ENCODE data around the gene DUSP12. TPM values are rescaled to one million over a fixed set of nuclear protein-coding genes. Genes with fewer than 3 reads are reported as not detected.

The DUSP12 gene
- total and polyA plus RNA-seq, 2 experiments from 2014 or later: 28.4 to 37.2 TPM

DNA sequence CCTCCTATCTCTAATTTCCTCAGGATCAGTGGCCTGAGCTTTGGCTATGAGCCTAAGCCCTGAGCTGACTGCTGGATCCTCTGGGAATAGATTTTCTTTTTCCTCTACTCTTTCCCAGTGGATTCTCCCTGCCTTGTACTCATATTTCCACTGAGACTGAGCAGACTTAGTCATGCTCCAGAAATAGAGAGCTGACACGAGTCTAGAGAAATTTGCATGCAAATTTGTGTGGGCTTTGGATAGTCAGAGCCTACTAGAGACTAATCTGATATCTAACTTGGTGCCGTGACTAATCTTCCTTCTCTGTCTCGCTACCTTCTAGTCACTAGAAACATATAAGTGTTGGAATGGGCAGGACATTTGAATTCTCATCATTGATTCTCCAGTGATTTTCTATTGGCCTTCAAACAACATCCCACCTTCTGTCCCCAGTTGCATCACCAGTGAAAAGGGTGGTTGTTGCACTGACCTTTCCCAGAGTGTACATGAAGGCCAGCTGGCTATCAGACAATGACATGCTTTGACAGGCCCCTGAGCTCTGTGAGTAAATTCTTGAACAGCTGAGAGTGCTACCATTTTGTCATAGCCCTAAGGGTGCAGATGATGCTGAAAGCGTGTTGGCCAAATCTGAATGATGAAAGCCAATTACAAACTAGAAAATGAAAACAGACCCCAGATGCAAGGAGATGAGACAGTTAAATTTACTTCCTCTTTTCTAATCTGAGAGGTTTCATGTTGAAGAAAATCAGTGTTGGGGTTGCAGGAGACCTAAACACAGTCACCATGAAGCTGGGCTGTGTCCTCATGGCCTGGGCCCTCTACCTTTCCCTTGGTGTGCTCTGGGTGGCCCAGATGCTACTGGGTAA, 42.9 kb upstream of the DUSP12 start, which contains the start of gene FCRLA:
TSS of gene FCRLA (plus strand) at position 748 of the 866 bp plus-strand sequence. CDS start at position 784, 36 bp downstream.
- DNase-seq (ENCODE audit: low spot score) (no peak), ATAC-seq (no peak)
- no peak for TF ChIP-seq NANOG (IDR thresholded peaks at IDR 0.05; ENCODE audit: borderline replicate concordance)
- no peaks in the 10 kb centered on the region for H3K79me2 ChIP-seq (replicated peaks; ENCODE audit: insufficient read depth)
- no peak within 1 kb of the TSS for H3K27ac ChIP-seq (ENCODE audit: low read depth)
- H3K4me2 ChIP-seq: no peak within 1 kb of the TSS
- H3K4me1 Mint-ChIP-seq: peaks cover 18% of the 10 kb centered on the region
- H3K27me3 ChIP-seq (ENCODE audit: insufficient read depth): no peaks in the 10 kb centered on the region
- no peaks in the 10 kb centered on the region for H3K9me3 Mint-ChIP-seq
- H3F3A ChIP-seq (replicated peaks; ENCODE audit: low read depth): no peaks in the 10 kb centered on the region
- H3K4me1 ChIP-seq (ENCODE audit: insufficient read depth): no peaks in the 10 kb centered on the region
- H3K4me3 Mint-ChIP-seq: no peak within 1 kb of the TSS
- H4K20me1 ChIP-seq (replicated peaks; ENCODE audit: insufficient read depth): no peaks in the 10 kb centered on the region
- H3K4me3 ChIP-seq: no peak within 1 kb of the TSS
- H3K9me2 ChIP-seq (ENCODE audit: insufficient read depth): peaks cover 4% of the 10 kb centered on the region; the same call in 1 of the 2 replicates
- no peak within 1 kb of the TSS for H2AFZ ChIP-seq
- no peaks in the 10 kb centered on the region for H3K36me3 Mint-ChIP-seq (ENCODE audit: low read depth)
- H3K27me3 Mint-ChIP-seq (ENCODE audit: insufficient read depth, low read depth, poor library complexity): peaks cover under 1% of the 10 kb centered on the region
- H3K27ac Mint-ChIP-seq: no peak within 1 kb of the TSS
- no peaks in the 10 kb centered on the region for H3K36me3 ChIP-seq (ENCODE audit: insufficient read depth)

DNA sequence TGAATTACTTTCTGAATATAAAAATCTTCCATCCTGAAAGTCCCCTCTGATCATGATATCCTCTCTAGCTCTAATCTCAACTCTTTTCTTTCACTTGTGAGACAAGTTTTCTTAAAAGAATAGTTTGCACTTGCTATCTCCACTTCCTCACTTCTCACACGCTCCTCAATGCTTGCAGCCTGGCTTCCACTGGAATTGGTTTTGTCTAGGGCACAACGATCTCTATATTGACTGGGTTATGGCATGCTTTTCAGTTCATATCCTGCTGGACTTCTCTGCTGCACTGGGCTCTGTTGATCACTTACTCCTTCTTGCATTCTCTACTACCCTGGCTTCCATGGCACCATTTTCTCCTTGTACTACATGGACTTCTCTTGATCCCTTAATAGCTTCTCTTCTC, 42.1 kb upstream of the DUSP12 start:
- Histone ChIP-seq H3K4me3 (no peak overlapping the region), H3F3A (replicated peaks; ENCODE audit: low read depth) (no peaks in the 10 kb centered on the region), H3K36me3 (ENCODE audit: insufficient read depth) (no peaks in the 10 kb centered on the region), H3K4me1 (ENCODE audit: insufficient read depth) (no peaks in the 10 kb centered on the region), H2AFZ (no peak overlapping the region), H3K79me2 (replicated peaks; ENCODE audit: insufficient read depth) (no peaks in the 10 kb centered on the region), H3K4me2 (no peak overlapping the region), H3K27ac (ENCODE audit: low read depth) (no peak overlapping the region), H3K9me2 (ENCODE audit: insufficient read depth) (peaks cover 4% of the 10 kb centered on the region; the same call in 1 of the 2 replicates), H4K20me1 (replicated peaks; ENCODE audit: insufficient read depth) (no peaks in the 10 kb centered on the region), H3K27me3 (ENCODE audit: insufficient read depth) (no peaks in the 10 kb centered on the region)
- ATAC-seq (no peak), DNase-seq (ENCODE audit: low spot score) (no peak)
- no peaks in the 10 kb centered on the region for H3K9me3 Mint-ChIP-seq
- H3K36me3 Mint-ChIP-seq (ENCODE audit: low read depth): no peaks in the 10 kb centered on the region
- peaks cover 13% of the 10 kb centered on the region for H3K4me1 Mint-ChIP-seq
- no peak overlapping the region for H3K27ac Mint-ChIP-seq
- no peak overlapping the region for H3K4me3 Mint-ChIP-seq
- H3K27me3 Mint-ChIP-seq (ENCODE audit: insufficient read depth, low read depth, poor library complexity): peaks cover 2% of the 10 kb centered on the region
- TF ChIP-seq NANOG (IDR thresholded peaks at IDR 0.05; ENCODE audit: borderline replicate concordance) (no peak), CREB1 (CRISPR knock-in tag; IDR thresholded peaks at IDR 0.05; ENCODE audit: low read depth) (no peak), STAT1 (IDR thresholded peaks at IDR 0.05; ENCODE audit: unreplicated experiment) (no peak), ZNF331 (CRISPR knock-in tag; IDR thresholded peaks at IDR 0.05; ENCODE audit: low read depth) (no peak), POLR2AphosphoS5 (IDR thresholded peaks at IDR 0.05; ENCODE audit: low read depth) (no peak), EZH2phosphoT487 (IDR thresholded peaks at IDR 0.05; ENCODE audit: unreplicated experiment) (no peak), ZNF114 (CRISPR knock-in tag; IDR thresholded peaks at IDR 0.05) (no peak)
- TF ChIP-seq, protein P1, sequence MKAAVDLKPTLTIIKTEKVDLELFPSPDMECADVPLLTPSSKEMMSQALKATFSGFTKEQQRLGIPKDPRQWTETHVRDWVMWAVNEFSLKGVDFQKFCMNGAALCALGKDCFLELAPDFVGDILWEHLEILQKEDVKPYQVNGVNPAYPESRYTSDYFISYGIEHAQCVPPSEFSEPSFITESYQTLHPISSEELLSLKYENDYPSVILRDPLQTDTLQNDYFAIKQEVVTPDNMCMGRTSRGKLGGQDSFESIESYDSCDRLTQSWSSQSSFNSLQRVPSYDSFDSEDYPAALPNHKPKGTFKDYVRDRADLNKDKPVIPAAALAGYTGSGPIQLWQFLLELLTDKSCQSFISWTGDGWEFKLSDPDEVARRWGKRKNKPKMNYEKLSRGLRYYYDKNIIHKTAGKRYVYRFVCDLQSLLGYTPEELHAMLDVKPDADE (IDR thresholded peaks at IDR 0.05): no peak
- TF ChIP-seq, protein P2, sequence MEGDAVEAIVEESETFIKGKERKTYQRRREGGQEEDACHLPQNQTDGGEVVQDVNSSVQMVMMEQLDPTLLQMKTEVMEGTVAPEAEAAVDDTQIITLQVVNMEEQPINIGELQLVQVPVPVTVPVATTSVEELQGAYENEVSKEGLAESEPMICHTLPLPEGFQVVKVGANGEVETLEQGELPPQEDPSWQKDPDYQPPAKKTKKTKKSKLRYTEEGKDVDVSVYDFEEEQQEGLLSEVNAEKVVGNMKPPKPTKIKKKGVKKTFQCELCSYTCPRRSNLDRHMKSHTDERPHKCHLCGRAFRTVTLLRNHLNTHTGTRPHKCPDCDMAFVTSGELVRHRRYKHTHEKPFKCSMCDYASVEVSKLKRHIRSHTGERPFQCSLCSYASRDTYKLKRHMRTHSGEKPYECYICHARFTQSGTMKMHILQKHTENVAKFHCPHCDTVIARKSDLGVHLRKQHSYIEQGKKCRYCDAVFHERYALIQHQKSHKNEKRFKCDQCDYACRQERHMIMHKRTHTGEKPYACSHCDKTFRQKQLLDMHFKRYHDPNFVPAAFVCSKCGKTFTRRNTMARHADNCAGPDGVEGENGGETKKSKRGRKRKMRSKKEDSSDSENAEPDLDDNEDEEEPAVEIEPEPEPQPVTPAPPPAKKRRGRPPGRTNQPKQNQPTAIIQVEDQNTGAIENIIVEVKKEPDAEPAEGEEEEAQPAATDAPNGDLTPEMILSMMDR (conservative IDR thresholded peaks at IDR 0.05; ENCODE audit: low read depth in 2 of 2): no peak
- TF ChIP-seq, protein P3, sequence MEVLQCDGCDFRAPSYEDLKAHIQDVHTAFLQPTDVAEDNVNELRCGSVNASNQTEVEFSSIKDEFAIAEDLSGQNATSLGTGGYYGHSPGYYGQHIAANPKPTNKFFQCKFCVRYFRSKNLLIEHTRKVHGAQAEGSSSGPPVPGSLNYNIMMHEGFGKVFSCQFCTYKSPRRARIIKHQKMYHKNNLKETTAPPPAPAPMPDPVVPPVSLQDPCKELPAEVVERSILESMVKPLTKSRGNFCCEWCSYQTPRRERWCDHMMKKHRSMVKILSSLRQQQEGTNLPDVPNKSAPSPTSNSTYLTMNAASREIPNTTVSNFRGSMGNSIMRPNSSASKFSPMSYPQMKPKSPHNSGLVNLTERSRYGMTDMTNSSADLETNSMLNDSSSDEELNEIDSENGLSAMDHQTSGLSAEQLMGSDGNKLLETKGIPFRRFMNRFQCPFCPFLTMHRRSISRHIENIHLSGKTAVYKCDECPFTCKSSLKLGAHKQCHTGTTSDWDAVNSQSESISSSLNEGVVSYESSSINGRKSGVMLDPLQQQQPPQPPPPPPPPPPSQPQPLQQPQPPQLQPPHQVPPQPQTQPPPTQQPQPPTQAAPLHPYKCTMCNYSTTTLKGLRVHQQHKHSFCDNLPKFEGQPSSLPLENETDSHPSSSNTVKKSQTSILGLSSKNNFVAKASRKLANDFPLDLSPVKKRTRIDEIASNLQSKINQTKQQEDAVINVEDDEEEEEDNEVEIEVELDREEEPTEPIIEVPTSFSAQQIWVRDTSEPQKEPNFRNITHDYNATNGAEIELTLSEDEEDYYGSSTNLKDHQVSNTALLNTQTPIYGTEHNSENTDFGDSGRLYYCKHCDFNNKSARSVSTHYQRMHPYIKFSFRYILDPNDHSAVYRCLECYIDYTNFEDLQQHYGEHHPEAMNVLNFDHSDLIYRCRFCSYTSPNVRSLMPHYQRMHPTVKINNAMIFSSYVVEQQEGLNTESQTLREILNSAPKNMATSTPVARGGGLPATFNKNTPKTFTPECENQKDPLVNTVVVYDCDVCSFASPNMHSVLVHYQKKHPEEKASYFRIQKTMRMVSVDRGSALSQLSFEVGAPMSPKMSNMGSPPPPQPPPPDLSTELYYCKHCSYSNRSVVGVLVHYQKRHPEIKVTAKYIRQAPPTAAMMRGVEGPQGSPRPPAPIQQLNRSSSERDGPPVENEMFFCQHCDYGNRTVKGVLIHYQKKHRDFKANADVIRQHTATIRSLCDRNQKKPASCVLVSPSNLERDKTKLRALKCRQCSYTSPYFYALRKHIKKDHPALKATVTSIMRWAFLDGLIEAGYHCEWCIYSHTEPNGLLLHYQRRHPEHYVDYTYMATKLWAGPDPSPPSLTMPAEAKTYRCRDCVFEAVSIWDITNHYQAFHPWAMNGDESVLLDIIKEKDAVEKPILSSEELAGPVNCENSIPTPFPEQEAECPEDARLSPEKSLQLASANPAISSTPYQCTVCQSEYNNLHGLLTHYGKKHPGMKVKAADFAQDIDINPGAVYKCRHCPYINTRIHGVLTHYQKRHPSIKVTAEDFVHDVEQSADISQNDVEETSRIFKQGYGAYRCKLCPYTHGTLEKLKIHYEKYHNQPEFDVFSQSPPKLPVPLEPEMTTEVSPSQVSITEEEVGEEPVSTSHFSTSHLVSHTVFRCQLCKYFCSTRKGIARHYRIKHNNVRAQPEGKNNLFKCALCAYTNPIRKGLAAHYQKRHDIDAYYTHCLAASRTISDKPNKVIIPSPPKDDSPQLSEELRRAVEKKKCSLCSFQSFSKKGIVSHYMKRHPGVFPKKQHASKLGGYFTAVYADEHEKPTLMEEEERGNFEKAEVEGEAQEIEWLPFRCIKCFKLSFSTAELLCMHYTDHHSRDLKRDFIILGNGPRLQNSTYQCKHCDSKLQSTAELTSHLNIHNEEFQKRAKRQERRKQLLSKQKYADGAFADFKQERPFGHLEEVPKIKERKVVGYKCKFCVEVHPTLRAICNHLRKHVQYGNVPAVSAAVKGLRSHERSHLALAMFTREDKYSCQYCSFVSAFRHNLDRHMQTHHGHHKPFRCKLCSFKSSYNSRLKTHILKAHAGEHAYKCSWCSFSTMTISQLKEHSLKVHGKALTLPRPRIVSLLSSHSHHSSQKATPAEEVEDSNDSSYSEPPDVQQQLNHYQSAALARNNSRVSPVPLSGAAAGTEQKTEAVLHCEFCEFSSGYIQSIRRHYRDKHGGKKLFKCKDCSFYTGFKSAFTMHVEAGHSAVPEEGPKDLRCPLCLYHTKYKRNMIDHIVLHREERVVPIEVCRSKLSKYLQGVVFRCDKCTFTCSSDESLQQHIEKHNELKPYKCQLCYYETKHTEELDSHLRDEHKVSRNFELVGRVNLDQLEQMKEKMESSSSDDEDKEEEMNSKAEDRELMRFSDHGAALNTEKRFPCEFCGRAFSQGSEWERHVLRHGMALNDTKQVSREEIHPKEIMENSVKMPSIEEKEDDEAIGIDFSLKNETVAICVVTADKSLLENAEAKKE (CRISPR knock-in tag; IDR thresholded peaks at IDR 0.05): no peak

Measured in GM23338 (cell line).